MM.1S (cell line): ENCODE measurements around the gene GMPPA.

Experiments
- DNase-seq: peaks from one replicate; pipeline ENCODE4 v3.0.0-alpha.2; 2015
- H2AFZ ChIP-seq: fragments of 300-600 bp; sonication (generic); 2 replicates; pipeline ENCODE4 v1.6.0; 2016; ENCODE audit warnings: antibody characterized with exemption, low read length
- H3F3A ChIP-seq: fragments of 300-600 bp; sonication (generic); 2 replicates; pipeline ENCODE4 v1.6.1; 2016; ENCODE audit warnings: mild to moderate bottlenecking, antibody characterized with exemption, low read length, moderate library complexity, mixed read lengths; ENCODE audit not compliant: insufficient read depth
- H3K27ac ChIP-seq: fragments of 300-600 bp; sonication (generic); 2 replicates; pipeline ENCODE4 v1.5.1; 2016; ENCODE audit warnings: mild to moderate bottlenecking, low read length
- H3K27me3 ChIP-seq: fragments of 300-600 bp; sonication (generic); replicated peaks from 2 replicates; pipeline ENCODE4 v1.6.0; 2016; ENCODE audit warnings: low read length; ENCODE audit not compliant: insufficient read depth
- H3K36me3 ChIP-seq: fragments of 300-600 bp; sonication (generic); replicated peaks from 2 replicates; pipeline ENCODE4 v1.6.1; 2016; ENCODE audit warnings: mild to moderate bottlenecking, low read length, mixed read lengths; ENCODE audit not compliant: insufficient read depth
- H3K4me1 ChIP-seq: fragments of 300-600 bp; sonication (generic); 2 replicates; pipeline ENCODE4 v1.6.1; 2016; ENCODE audit warnings: low read length, mixed read lengths
- H3K4me2 ChIP-seq: fragments of 300-600 bp; sonication (generic); 2 replicates; pipeline ENCODE4 v1.6.0; 2016; ENCODE audit warnings: low read depth, low read length
- H3K4me3 ChIP-seq: fragments of 300-600 bp; sonication (generic); 2 replicates; pipeline ENCODE4 v1.5.1; 2016; ENCODE audit warnings: low read length, mixed read lengths
- H3K79me2 ChIP-seq: fragments of 300-600 bp; sonication (generic); 2 replicates; pipeline ENCODE4 v1.6.1; 2016; ENCODE audit warnings: mixed run types, low read length, mixed read lengths
- H3K9ac ChIP-seq: fragments of 300-600 bp; sonication (generic); 2 replicates; pipeline ENCODE4 v1.6.1; 2016; ENCODE audit warnings: low read length, mixed read lengths
- H3K9me2 ChIP-seq: fragments of 300-600 bp; sonication (generic); replicated peaks from 2 replicates; pipeline ENCODE4 v1.6.1; 2016; ENCODE audit warnings: mild to moderate bottlenecking, low read length, mixed read lengths; ENCODE audit not compliant: insufficient read depth
- H3K9me3 ChIP-seq: fragments of 300-600 bp; sonication (generic); replicated peaks from 2 replicates; pipeline ENCODE4 v1.6.1; 2016; ENCODE audit warnings: mild to moderate bottlenecking, low read length, mixed read lengths; ENCODE audit not compliant: insufficient read depth
- H4K20me1 ChIP-seq: fragments of 300-600 bp; sonication (generic); 2 replicates; pipeline ENCODE4 v1.6.1; 2016; ENCODE audit warnings: mild to moderate bottlenecking, low read length, moderate library complexity, mixed read lengths; ENCODE audit not compliant: insufficient read depth
- CTCF ChIP-seq: fragments of 300-600 bp; sonication (generic); IDR thresholded peaks from 2 replicates; pipeline ENCODE4 v1.5.1; 2016; ENCODE audit warnings: antibody characterized with exemption, low read length, mixed read lengths
- EZH2 ChIP-seq: fragments of 300-600 bp; sonication (generic); optimal IDR thresholded peaks from 2 replicates; pipeline ENCODE3; 2017; ENCODE audit warnings: low read depth, mild to moderate bottlenecking, antibody characterized with exemption, low read length, mixed read lengths
- EZH2phosphoT487 ChIP-seq: fragments of 300-600 bp; sonication (generic); IDR thresholded peaks from 2 replicates; pipeline ENCODE4 v1.6.1; 2018; ENCODE audit warnings: antibody characterized with exemption, low read length

Gene GMPPA

GRCh38 chr2:219541611-219542180, 43.0 kb downstream of the GMPPA start:
- no peaks in the 10 kb centered on the region for H3K36me3 ChIP-seq
- TF ChIP-seq EZH2 (no peak), CTCF (peak; percentile 100)
- peaks cover 9% of the 10 kb centered on the region for H3F3A ChIP-seq
- H3K4me2 ChIP-seq, result peak overlapping the region; percentile 79
- DNase-seq, result peak; percentile 89
- H4K20me1 ChIP-seq, result no peaks in the 10 kb centered on the region
- no peaks in the 10 kb centered on the region for H3K27me3 ChIP-seq
- H2AFZ ChIP-seq, result peak overlapping the region; percentile 73
- H3K4me1 ChIP-seq, result 0 out of 2 replicates have a peak, but pooled peaks cover 4% of the 10 kb centered on the region
- H3K4me3 ChIP-seq, result peak overlapping the region; percentile 84
- H3K9me3 ChIP-seq, result no peaks in the 10 kb centered on the region
- no peaks in the 10 kb centered on the region for H3K9me2 ChIP-seq
- peaks cover 11% of the 10 kb centered on the region for H3K79me2 ChIP-seq
- H3K9ac ChIP-seq, result peak overlapping the region; percentile 93; the same call in 1 of the 2 replicates
- peak overlapping the region; percentile 94; the same call in 1 of the 2 replicates for H3K27ac ChIP-seq

GRCh38 chr2:219542931-219543595, 44.4 kb downstream of the GMPPA start:
- H2AFZ ChIP-seq, result peak overlapping the region; percentile 85
- no peaks in the 10 kb centered on the region for H3K9me2 ChIP-seq
- H3K27me3 ChIP-seq, result no peaks in the 10 kb centered on the region
- H3K79me2 ChIP-seq, result peaks cover 11% of the 10 kb centered on the region
- H3F3A ChIP-seq, result peaks cover 9% of the 10 kb centered on the region
- H4K20me1 ChIP-seq, result no peaks in the 10 kb centered on the region
- no peaks in the 10 kb centered on the region for H3K9me3 ChIP-seq
- 0 out of 2 replicates have a peak, but pooled peaks cover 4% of the 10 kb centered on the region for H3K4me1 ChIP-seq
- peak overlapping the region; percentile 94 for H3K27ac ChIP-seq
- H3K4me2 ChIP-seq, result peak overlapping the region; percentile 79
- TF ChIP-seq EZH2phosphoT487 (no peak), CTCF (no peak), EZH2 (no peak)
- H3K36me3 ChIP-seq, result no peaks in the 10 kb centered on the region
- peak; percentile 45 for DNase-seq
- peak overlapping the region; percentile 84 for H3K4me3 ChIP-seq
- peak overlapping the region; percentile 93 for H3K9ac ChIP-seq

DNA sequence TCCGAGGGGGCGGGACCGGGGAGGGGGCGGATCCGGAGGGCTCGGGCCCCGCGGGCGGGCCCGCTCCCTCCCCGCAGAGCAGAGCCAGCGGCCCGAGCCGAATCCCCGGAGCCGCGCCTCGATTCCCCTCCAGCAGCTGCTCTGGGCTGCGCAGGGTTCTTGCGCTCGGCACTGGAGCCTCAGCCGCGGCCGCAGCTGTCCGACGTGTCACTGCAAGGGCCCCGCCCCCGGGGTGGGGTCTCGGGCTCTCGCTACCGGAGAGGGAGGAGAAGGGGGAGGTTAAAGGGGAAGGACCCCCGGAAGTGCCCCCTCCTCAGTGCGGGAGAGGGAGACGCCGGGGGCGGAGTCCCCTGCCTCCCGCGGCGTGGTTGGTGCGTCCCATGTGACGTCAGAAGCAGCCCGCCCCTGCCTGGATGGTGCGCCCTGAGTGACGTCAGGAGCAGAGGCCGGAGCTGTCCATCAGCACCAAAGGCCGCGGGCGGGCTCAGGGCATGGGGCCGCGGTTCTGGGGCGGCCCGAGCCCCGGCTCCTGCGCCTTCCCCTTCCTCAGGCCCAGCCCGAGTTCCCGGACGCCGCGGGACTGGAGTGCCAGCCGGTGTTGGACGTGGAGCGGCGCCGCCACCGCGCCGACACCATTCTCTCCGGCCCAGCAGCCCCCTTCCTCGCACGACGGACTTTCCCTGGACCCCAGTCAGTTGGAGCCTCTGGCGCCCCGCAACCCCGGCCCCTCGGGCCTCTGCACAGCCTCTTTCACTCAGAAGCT, 45.1 kb downstream of the GMPPA start, which contains the start of the genes CHPF and TMEM198:
Gene CHPF, minus strand, starts transcription at position 214 of the 763 bp plus-strand sequence. CDS start 271 bp downstream, outside the sequence.
Gene TMEM198, plus strand, starts transcription at position 433 of the 763 bp plus-strand sequence. CDS start 700 bp downstream, outside the sequence.
- no peaks in the 10 kb centered on the region for H3K9me2 ChIP-seq
- H3K27me3 ChIP-seq, result no peaks in the 10 kb centered on the region
- H3K27ac ChIP-seq, result peak within 1 kb of the TSS; percentile 94
- H3K9me3 ChIP-seq, result no peaks in the 10 kb centered on the region
- peak within 1 kb of the TSS; percentile 85 for H2AFZ ChIP-seq
- H4K20me1 ChIP-seq, result no peaks in the 10 kb centered on the region
- H3K9ac ChIP-seq, result peak within 1 kb of the TSS; percentile 93
- DNase-seq, result peak; percentile 97
- H3F3A ChIP-seq, result peaks cover 9% of the 10 kb centered on the region
- no peaks in the 10 kb centered on the region for H3K36me3 ChIP-seq
- H3K79me2 ChIP-seq, result peaks cover 11% of the 10 kb centered on the region
- H3K4me3 ChIP-seq, result peak within 1 kb of the TSS; percentile 84
- no peak for TF ChIP-seq EZH2phosphoT487
- TF ChIP-seq EZH2, result no peak
- TF ChIP-seq CTCF, result no peak
- H3K4me2 ChIP-seq, result peak within 1 kb of the TSS; percentile 79
- H3K4me1 ChIP-seq, result 0 out of 2 replicates have a peak, but pooled peaks cover 4% of the 10 kb centered on the region
